ENCODE measurements around the gene LENG1.
A peak's percentile ranks its signal among the peaks of the same experiment; 100 is the strongest.

LENG1 gene

DNA sequence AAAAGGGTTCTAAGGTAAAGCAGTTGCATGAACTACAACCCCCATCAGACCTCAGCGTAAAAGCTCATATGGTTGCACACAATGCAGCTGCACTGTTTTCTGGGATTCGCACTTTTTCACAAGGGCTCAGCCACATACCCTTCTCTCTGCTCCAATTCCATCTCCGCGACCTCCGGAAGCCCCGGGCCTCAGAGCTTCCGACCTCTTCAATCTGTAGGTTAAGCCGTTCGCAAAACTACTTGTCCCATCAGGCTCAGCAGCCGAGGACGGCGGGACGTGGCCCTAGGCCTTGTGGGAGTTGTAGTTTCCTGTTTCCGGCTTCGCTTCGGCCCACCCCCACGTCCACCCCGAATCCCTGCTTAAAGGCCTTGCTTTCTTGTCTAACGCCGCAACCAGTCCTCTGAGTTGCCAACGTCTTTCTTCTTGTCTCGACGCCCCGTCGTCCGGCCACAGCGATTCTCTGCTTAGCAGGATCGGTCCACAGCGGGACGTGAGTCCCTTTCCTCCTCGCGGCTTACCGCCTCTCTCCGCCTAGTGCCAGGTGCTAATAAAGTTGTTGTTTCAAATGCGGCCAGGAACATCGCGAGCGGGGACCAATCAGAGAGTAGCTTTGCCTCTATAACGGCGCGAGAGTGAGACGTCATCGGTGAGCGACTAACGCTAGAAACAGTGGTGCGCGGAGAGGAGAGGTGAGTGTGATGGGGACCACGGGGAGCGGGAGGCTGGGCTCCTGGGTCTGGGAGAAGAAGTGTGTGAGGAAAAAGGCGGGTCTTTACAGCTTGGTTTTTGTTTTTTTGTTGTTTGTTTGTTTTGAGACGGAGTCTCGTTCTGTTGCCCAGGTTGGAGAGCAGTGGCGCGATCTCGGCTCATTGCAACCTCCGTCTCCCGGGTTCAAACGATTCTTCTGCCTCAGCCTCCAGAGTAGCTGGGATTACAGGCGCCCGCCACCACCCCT lies 44.1 kb downstream of the LENG1 start, which contains the start of the genes PRPF31 and TFPT:
TSS of gene PRPF31 (plus strand) at position 646 of the 955 bp plus-strand sequence. CDS start 2,525 bp downstream, outside the sequence.
TSS of gene TFPT (minus strand) at position 549 of the 955 bp plus-strand sequence. CDS start at position 161, 388 bp downstream.
- H3K4me3 ChIP-seq (ENCODE audit: low read length), result peak within 1 kb of the TSS; percentile 99
- TF ChIP-seq, protein P1, sequence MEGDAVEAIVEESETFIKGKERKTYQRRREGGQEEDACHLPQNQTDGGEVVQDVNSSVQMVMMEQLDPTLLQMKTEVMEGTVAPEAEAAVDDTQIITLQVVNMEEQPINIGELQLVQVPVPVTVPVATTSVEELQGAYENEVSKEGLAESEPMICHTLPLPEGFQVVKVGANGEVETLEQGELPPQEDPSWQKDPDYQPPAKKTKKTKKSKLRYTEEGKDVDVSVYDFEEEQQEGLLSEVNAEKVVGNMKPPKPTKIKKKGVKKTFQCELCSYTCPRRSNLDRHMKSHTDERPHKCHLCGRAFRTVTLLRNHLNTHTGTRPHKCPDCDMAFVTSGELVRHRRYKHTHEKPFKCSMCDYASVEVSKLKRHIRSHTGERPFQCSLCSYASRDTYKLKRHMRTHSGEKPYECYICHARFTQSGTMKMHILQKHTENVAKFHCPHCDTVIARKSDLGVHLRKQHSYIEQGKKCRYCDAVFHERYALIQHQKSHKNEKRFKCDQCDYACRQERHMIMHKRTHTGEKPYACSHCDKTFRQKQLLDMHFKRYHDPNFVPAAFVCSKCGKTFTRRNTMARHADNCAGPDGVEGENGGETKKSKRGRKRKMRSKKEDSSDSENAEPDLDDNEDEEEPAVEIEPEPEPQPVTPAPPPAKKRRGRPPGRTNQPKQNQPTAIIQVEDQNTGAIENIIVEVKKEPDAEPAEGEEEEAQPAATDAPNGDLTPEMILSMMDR (conservative IDR thresholded peaks at IDR 0.05; ENCODE audit: low read depth, low read length), result no peak
- peak; percentile 95 for DNase-seq (ENCODE audit: low read depth)

DNA sequence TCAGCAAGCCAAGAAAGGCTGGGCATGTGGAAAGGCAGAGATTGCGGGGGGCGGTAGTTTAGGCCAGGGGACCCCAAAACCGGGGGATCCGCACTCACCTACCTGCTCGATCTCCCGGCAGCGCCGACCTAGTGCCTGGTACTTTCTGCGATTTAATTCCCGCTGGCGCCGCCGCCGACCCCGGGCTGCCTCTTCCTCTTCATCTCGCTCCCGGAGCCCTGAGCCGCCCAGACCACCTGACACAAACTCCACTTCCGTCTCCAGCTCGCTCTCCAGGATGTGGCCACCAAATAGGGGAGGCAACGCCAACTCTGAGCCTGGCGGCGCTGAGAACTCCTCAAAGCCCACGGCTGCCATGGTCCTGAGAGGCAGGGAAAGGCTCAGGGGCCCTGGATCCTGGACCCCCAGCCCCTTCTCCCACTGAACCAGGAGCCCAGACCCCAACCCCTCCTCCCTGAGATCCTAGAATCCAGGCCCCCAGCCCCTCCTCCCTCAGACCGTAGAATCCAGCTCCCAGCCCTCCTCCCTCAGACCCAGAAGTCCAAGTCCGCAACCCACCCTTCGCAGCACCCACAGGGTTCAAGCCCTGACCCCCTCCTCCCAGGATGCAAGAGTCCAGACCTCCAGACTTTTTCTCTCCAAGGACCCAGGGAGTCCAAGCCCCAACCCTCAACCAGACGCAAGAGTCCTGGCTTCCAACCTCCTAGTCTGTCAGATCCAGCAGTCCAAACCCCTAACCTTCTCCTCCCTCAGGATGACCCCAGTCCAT lies 45.0 kb downstream of the LENG1 start:
- DNase-seq (ENCODE audit: low read depth), result no peak
- peak overlapping the region; percentile 99 for H3K4me3 ChIP-seq (ENCODE audit: low read length)
- TF ChIP-seq, protein P1 (conservative IDR thresholded peaks at IDR 0.05; ENCODE audit: low read depth, low read length), result no peak

DNA sequence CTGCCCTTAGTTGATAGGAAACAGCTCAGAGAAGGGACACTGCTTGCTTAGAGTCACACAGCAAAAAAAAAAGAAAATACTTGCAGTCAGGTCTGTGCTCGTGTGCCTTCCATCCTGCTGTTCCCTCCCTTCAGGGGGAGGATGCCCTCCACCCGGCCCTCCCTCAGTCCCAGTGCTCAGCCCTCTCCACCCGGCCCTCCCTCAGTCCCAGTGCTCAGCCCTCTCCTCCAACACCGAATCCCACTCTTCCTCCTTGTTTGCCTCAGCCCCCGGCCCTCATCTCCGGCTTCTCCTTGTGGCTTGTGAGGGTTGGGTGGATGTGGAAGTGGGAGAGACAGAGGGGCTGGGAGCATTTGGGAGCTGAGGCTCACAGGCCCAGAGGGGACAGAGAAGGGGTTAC lies 49.9 kb downstream of the LENG1 start:
- TF ChIP-seq, protein P1 (conservative IDR thresholded peaks at IDR 0.05; ENCODE audit: low read depth, low read length), result no peak
- no peak overlapping the region for H3K4me3 ChIP-seq (ENCODE audit: low read length)
- no peak for DNase-seq (ENCODE audit: low read depth)

DNA sequence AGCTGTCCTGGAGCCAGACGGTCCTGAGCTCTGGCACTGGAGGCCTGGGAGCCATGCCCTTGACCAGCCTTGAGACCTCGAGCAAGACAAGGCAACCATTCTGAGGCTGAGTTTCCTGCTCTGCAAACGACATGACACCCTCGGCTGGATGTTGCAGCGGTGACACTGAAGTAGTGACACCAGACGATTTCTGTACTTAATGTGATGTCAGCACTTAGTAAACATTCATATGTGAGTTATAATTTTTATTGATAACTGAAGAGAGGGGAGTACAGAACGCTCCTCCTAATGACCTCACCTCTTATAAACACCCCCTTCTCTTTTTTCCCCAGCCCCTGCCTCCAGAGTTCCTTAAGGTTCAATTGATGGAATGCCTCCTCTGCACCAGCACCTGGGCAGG lies 51.0 kb downstream of the LENG1 start:
- TF ChIP-seq, protein P1 (conservative IDR thresholded peaks at IDR 0.05; ENCODE audit: low read depth, low read length), result no peak
- H3K4me3 ChIP-seq (ENCODE audit: low read length), result no peak overlapping the region
- no peak for DNase-seq (ENCODE audit: low read depth)

DNA sequence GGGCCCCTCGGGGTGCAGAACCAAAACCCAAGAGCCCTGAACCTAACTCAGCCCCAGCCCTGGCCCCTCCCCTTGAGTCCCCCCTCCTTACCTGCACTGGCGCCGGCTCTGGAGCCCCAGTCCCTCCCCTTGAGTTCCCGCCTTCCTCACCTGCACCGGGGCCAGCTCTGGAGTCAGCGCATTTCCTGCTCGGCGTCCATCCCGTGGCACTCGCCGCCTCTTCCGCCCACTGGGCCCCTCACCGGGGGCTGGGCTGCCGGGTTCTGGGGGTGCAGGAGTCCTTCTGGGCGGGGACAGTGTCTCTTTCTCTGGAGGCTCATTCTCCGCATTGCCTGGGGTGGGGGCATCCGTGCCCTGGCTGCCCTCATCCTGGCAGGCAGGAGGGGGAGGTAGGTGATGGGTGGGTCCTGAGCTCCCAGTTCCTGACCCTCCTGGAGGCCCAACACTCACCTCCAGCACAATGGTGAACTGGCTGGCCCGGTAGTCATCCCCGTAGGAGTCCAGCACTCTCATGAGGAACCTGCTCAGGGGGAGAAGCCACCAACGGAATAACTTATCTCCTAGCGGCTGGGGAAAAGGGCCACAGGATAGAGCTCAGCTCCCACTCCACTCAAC lies 51.5 kb downstream of the LENG1 start:
- no peak for DNase-seq (ENCODE audit: low read depth)
- no peak overlapping the region for H3K4me3 ChIP-seq (ENCODE audit: low read length)
- TF ChIP-seq, protein P1 (conservative IDR thresholded peaks at IDR 0.05; ENCODE audit: low read depth, low read length), result no peak

DNA sequence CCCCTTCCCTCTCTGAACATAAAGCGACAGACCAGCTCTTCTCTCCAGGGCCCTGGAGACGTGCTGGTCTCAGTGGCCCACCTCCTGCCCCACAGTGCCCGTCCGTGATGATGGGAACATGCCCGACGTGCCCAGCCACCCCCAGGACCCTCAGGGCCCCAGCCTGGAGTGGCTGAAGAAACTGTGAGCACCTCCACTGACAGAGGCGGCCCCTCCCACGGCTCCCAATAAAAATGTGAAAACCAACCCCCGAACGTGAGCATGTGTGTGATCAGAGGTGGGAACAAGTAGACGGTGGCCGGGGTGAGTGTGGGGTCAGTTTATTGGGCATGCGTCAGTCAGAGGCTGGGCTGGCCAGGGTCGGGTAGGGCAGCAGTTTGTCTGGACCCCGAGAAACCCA lies 52.8 kb downstream of the LENG1 start:
- no peak for DNase-seq (ENCODE audit: low read depth)
- TF ChIP-seq, protein P1 (conservative IDR thresholded peaks at IDR 0.05; ENCODE audit: low read depth, low read length), result no peak
- no peak overlapping the region for H3K4me3 ChIP-seq (ENCODE audit: low read length)

Measured in retinal pigment epithelial cell (primary cell).